ENCODE results near the gene COL24A1.

Gene COL24A1

GRCh38 chr1:86156566-86157455, at the start of gene COL24A1:
Gene COL24A1, minus strand, starts transcription at chr1:86156772. Its CDS starts 376 bp downstream, at chr1:86156396.
- DNase-seq, result peak; percentile 87

DNA sequence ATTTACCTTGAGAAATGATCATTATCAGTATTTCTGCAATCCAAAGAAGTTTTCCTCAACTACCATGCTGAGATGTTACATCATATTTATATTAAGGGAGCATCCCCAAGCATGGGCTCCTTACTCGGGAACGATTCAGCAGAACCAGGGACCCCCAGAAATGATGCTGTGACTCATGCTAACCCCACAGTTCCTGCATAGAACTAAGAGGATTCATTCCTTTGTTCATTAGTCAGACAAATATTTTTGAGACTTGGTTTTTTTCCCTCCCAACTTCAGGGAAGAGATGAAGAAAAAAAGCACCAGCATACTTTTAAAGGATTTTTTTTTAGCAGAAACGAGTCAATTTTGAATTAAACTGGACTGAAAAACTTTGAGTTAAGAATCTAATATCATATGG, 49.2 kb upstream of the COL24A1 start:
- no peak for DNase-seq

- DNase-seq, result no peak
Measured at GRCh38 chr1:86202552-86203340, 46.2 kb upstream of the COL24A1 start.

- no peak for DNase-seq
Measured at GRCh38 chr1:86201311-86201710, 44.7 kb upstream of the COL24A1 start.

- DNase-seq, result no peak
Measured at GRCh38 chr1:86200901-86201300, 44.3 kb upstream of the COL24A1 start.

GRCh38 chr1:86197206-86197855, 40.8 kb upstream of the COL24A1 start:
- DNase-seq, result no peak

DNA sequence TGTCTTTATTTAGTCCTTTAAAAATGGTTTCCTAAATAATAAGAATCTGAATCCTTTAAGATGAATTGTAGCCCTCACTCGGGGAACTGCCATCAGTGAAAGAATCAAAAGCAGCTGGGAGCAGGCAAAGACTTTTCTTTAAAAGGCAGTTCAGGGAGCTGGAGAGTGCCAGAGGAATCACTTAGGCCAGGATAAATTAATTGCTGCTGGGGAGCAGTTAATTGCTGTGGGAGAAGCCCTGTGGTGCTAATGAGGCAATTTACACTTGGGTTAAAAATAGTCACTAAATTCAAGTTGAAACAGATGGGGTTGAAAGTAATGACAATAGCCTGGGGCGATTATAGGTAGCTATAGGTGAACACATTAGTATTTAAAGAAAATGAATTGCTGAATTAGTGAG, 38.7 kb upstream of the COL24A1 start:
- no peak for DNase-seq

DNA sequence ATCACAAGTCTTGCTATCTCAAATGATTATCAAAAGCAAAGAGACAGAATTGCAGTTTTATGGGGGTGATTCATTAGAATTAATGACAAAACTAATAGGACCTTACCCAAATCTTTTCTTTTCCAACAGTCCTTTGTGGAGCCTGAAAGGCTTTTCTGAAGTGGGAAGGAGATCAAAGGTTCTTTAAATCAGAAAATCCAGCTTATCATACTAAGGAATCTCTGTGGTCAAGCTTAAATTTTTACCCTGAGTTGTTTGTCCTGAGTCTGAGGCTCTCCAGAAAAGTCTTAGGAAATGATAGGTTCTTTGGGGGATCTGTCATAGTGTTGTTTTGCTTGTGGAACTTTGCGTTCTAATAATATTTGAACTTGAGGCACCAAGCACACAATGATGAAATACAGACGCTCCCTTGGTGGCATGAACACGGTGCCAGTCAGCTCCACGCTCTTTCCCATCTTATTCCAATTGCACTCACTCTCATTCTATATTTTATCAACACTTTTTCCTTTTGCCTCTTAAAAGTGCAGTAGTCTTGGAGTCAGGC, 38.0 kb upstream of the COL24A1 start:
- DNase-seq, result no peak

DNA sequence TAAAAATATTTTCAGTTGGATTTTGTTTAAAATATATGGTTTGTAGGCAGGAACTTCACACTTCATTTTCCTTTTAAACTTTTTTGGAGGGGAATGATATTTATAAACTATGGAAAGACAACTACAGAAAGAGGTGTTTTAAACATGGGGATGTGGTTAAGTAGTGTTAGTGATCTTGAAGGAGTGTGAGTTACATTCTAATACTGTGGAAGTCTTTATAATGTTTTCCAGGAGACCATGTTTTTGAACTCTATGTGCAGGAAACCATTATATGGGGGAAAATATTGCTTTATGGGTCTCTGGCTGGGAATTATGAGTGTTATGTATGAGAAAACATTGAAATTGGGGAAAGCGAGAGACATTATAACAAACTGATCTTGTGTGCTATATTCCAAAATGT, 35.8 kb upstream of the COL24A1 start:
- no peak for DNase-seq

DNA sequence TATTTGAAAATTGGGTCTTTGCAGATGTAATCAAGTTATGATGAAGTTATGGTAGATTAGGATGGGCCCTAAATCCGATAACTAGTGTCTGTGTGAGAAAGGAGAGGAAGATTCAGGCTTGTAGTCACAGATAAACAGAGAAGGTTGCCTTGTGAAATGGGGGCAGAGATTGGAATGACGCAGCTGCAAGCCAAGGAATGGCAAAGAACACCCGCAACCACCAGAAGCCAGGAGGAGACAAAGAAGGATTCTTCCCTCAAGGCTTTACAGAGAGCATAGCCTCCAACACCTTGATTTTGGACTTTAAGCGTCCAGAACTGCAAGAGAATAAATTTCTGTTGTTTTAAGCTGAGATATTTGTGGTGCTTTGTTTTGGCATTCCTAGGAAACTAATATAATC, 35.4 kb upstream of the COL24A1 start:
- DNase-seq, result no peak

DNA sequence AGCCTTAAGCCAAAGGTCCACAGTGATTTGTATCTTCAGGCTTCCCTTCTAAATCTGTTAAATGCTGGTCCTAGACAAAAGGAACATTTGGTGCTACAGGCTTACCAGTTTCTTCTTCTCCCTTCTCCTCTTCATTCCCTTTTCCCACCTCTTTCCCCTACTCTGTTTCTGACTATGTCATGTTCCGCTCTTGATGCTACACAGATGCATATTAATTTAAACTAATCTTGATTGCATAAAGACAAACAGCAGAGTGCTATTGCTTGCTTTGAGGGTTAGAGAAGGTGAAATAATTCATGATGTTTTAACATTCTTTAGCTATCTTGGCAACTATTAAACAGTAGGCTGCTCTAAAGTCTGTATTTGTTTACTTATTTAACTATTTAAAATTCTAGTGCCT, 34.3 kb upstream of the COL24A1 start:
- no peak for DNase-seq

- DNase-seq, result no peak
Measured at GRCh38 chr1:86184426-86184825, 27.9 kb upstream of the COL24A1 start.

DNA sequence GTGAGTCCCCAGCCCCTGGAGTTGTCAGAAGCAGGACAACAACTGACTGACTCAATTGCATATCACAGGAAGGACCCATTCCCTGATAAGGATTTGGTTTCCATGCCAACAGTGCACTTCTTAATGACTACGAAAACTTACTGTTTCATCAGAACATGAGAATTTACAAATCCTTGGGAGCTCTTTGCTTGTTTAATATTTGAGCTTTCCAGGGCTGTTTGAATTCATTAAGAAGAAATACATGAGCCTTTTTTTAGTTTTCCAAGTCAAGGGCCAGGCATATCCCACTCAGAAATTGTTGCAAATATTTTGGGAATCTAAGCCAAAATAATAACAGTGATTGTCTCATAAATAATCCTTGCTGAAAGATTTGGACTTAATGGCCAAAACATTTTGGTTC, 27.2 kb upstream of the COL24A1 start:
- no peak for DNase-seq

GRCh38 chr1:86176226-86176625, 19.7 kb upstream of the COL24A1 start:
- DNase-seq, result no peak

DNA sequence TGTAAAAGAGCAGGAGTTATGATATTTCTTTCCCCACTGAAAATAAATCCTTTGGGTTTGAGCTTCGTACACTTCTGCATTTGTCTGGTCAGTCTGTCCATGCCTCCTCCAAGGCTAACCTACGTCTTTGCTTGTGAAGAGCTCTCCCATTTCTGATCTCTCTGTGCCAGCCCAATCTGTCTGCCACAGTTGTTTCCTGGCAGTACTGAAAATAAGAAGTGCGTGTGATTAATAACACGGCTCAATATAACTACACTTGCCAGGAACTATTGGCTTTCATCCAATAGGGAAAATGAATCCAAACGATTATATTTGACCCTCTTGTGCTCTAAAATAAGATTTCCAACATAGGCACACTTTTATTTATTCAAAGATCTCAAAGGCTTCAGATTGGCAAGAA, 19.2 kb upstream of the COL24A1 start:
- DNase-seq, result no peak

- no peak for DNase-seq
Measured at GRCh38 chr1:86169625-86170024, 13.1 kb upstream of the COL24A1 start.

DNA sequence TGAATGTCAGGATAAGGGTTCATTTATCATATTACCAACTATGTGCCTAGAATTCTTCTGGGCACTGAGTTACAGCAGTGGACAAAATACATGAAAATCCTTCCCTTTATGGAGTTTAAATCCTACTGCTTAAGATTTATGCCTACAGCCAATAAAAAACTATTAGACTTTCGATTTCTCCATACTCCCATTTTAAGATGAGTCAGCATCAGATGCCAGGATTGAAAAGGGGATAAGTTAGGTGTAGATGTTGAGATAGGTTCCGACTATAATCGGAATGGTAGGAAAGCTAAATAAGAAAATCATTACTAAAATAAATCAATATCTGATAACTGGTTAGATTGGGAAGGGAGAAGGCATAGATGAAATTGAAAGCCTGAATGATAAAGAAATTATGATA, 3.2 kb upstream of the COL24A1 start:
- DNase-seq, result no peak

- DNase-seq, result peak; percentile 68
Measured at GRCh38 chr1:86155807-86156565, 586 bp downstream of the COL24A1 start.

- peak; percentile 72 for DNase-seq
Measured at GRCh38 chr1:86155051-86155806, 1.3 kb downstream of the COL24A1 start.

- DNase-seq, result no peak
Measured at GRCh38 chr1:86154571-86155050, 2.0 kb downstream of the COL24A1 start.

DNA sequence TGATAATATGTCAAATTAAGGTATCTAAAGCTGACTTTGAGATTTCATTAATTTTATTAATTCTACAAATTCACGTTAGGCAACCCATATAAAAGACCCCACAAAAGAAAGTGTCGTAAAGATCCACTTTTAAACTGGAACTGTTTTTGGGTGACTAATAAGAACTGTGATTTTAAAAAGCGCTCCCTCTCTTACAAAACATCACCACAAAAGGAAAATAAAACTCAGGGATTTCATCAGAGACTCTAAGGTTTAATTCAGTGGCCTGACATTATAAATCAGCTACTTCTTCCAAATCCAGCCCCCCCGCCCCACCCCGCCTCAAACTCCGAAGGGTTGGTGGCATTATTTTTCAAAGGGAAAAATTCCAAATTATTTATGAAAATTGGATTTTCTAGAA, 2.7 kb downstream of the COL24A1 start:
- DNase-seq, result no peak

DNA sequence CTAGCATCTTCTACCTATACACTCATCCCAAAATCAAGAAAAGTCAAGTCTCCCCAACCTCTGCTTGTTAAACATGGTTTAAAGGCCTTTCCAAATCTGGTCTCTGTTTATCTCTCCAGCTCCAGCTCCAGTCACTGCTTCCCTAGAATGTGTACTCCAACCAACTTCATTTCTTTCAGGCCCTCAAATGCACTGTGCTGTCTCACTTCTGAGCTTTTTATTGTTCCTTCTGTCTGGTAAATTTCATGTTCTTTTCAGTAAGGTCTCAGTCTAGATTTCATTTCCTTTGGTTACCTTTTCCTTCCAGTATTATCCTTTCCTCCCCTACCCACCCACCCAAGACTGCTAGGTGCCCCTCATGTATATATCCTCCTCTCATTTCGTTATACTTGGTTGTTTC, 3.7 kb downstream of the COL24A1 start:
- no peak for DNase-seq
